Ureter (tissue), 1 donor: Measurements from ENCODE around the gene ORC6. TPM values are rescaled to one million over a fixed set of nuclear protein-coding genes. Genes with fewer than 3 reads are reported as not detected.

ENCODE experiments used
- DNase-seq: peaks from one replicate; pipeline ENCODE4 v3.0.0-alpha.2; 2020; ENCODE audit warnings: low spot score
- total RNA-seq: library from RNA; stranded (reverse); gene quantifications from one replicate; pipeline ENCODE4 v1.2.4, GENCODE V29; 2023
- donor health status: DM: yes; HTN: yes; CAD: no.

ORC6 gene
- total RNA-seq, 1 donor from 2014 or later, result 4.3 TPM

- no peak for DNase-seq
Observed at GRCh38 chr16:46731691-46732555, 42.5 kb downstream of the ORC6 start.

DNA sequence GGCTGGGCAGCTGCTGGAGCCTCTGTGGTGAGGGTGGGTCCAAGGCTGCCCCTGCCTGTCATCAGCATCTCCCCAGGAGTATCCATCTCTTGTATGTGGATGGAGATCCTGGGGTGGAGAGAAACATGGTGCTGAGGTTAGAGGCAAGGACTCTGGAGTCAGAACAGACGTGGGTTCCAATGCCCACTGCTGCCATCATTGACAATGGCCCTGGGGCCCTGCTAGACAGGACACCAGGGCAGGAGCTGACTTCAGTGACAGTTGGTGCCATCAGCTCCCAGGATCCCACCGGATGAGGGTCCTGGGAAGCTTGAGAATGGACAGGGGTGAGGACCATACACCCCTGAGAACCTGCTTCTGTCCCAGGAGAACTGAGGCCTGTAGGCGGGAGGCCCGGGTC lies 43.1 kb downstream of the ORC6 start:
- no peak for DNase-seq

DNA sequence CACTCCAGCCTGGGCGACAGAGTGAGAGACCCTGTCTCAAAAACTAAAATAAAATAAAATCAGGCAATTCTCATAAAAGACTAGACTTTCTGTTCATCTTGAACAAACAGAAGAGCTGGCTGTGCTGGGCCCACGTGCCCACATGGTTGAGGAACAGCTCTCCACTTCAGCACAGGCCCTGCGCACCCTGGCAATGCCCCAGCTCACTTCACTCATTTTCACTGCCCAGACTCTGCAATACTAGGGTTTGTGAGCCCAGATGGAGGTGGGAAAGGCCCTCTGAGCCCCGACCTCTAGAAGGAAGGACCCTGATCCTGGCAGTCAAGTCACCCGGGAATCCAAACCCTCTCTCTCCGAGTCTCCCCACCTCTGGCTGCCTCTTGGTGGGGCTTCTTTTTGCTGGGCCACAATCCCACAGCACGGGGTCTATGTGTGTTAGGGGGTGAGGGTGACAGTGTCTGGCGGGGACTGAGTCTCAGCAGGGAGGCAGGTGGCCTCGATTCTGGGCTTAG lies 43.9 kb downstream of the ORC6 start:
- no peak for DNase-seq

GRCh38 chr16:46736695-46737094 lies 47.2 kb downstream of the ORC6 start:
- DNase-seq, result no peak

DNA sequence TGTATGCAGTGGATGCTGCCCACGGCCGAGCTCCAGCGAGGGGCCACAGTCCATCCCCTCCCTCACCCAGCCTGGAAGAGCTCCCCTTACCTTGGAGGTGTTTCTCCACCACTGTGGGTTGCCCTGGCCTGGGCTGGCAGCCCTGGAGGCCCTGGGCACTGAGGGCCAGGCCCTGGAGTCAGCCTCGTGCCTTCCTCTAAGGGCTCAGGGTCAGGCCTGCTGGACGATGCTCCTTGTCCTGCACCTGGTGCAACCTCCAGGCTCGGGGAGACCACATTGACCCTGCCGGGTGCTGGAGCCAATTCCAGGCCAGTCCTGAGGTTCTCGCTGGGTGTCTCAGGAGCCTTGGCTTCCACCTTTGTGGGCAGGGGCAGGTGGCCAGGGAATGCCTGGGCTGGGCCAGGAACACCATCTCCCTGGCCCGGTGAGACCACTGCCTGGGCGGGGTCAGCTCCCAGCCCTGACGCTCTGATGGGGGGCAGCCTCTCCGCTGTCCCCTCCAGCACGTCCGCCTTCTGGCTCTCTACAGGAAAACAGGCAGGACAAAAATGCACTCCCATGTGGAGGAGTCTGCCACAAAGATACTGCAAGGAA lies 48.3 kb downstream of the ORC6 start:
- DNase-seq, result no peak

DNA sequence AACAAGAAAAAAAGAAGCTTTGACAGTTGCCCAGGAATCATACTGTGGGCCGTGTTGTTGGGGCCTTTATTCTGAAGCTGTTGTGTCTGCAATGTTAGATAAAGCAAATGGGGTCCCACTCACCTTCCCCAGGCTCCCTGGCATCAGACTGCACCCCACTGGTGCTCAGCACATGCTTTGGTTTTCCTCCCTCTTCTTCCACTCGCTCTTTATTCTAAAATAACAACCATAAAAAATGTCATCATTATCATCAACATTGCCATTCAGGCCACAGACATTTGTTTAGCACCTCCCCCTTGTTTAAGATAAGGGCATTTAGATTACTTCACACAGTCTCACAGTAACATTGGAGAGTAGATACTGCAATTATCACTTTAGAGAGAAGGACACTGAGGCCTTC lies 50.5 kb downstream of the ORC6 start:
- DNase-seq, result no peak

DNA sequence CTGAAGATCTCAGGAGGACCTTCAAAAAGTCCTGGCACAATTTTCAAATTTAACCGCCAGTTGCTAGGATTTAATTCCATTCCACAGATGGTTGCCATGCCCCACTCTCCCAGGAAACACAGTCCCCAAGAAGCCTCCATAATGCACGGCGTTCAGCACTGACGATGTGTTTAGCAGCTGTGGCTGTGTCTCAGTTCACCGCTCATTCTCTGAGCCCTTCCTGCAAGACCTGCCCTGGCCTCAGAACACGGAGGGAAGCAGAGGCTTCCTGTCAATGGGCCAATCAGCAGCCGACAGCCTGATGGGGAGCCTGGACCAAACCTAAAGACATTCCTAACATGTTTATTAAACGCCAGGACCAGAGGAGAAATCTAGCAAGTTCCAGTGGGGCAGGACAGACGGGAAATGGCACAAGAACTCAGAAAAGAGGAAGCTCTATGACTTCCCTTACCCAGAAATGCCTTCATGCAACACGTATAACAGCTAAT lies 53.8 kb downstream of the ORC6 start:
- no peak for DNase-seq

- no peak for DNase-seq
Observed at GRCh38 chr16:46745617-46746016, 56.2 kb downstream of the ORC6 start.

- DNase-seq, result no peak
Observed at GRCh38 chr16:46746821-46747776, 57.6 kb downstream of the ORC6 start.

Other genes starting within 250 kb of the ORC6 start
- gene SHCBP1, start 68.3 kb upstream of the ORC6 start, total RNA-seq, result 0.99 TPM
- 118 TPM for gene VPS35, start 481 bp upstream of the ORC6 start, total RNA-seq
- gene MYLK3, start 58.7 kb downstream of the ORC6 start, total RNA-seq, result 0.44 TPM
- 9.4 TPM for gene C16orf87, start 141.5 kb downstream of the ORC6 start, total RNA-seq
- gene GPT2, start 194.7 kb downstream of the ORC6 start, total RNA-seq, result 34.2 TPM